Adrenal gland (tissue), 5 donors: ENCODE results near the gene BUD23.

ENCODE experiments used
- CTCF ChIP-seq, 6 experiments: fragments of 450-650 bp in 4 of 6; fragments of 200-600 bp in 2 of 6; sonication (generic) in 1 of 6; IDR thresholded peaks; 1 replicate in 5 of 6; 2 replicates in 1 of 6; pipeline versions ENCODE4 v1.5.1 to v1.8.0; 2016 to 2021; ENCODE audit warnings: antibody characterized with exemption in 6 of 6, mild to moderate bottlenecking in 2 of 6, moderate library complexity in 1 of 6
- POLR2A ChIP-seq, 2 donors: fragments of 450-650 bp; IDR thresholded peaks; one replicate each; pipeline ENCODE4 v1.6.1; 2017; ENCODE audit warnings: antibody characterized with exemption in 2 of 2, mild to moderate bottlenecking in 2 of 2, moderate library complexity in 1 of 2
- donor health status: DM: no; HTN: no; CAD: no.

- TF ChIP-seq POLR2A (IDR thresholded peaks at IDR 0.05) (no peak), CTCF (IDR thresholded peaks at IDR 0.05) (no peak)
Measured at GRCh38 chr7:73717991-73718405, 34.6 kb downstream of the BUD23 start.
